HepG2 (cell line): ENCODE data around the gene FAT1.

Experiments
- GABPB1 ChIP-seq: IDR thresholded peaks from 2 replicates; pipeline ENCODE4 v1.6.1; 2016; ENCODE audit warnings: mild to moderate bottlenecking, missing genetic modification reagents, moderate library complexity, missing compliant biosample characterization
- NFE2 ChIP-seq: sonication (generic); formaldehyde crosslinking; IDR thresholded peaks from 2 replicates; pipeline ENCODE4 v1.4.0; 2020; ENCODE audit warnings: missing genetic modification reagents
- NR2C2 ChIP-seq: sonication (generic); formaldehyde crosslinking; IDR thresholded peaks from 2 replicates; pipeline ENCODE4 v1.4.0; 2020; ENCODE audit warnings: missing genetic modification reagents, mild to moderate bottlenecking, moderate library complexity, borderline replicate concordance
- NR2F2 ChIP-seq: IDR thresholded peaks from 2 replicates; pipeline ENCODE4 v1.6.1; 2012; ENCODE audit warnings: low read depth, inconsistent platforms, borderline replicate concordance
- POLR2AphosphoS5 ChIP-seq: IDR thresholded peaks from 2 replicates; pipeline ENCODE4 v1.6.1; 2012; ENCODE audit warnings: low read depth, low read length
- SMARCC2 ChIP-seq: fragments of 450-650 bp; IDR thresholded peaks from 2 replicates; pipeline ENCODE4 v1.6.1; 2017; ENCODE audit warnings: antibody characterized with exemption, mild to moderate bottlenecking
- TAF15 ChIP-seq: fragments of 200-400 bp; formaldehyde crosslinking; IDR thresholded peaks from one replicate; pipeline ENCODE4 v1.6.1; 2018; ENCODE audit warnings: mild to moderate bottlenecking, low read depth, low read length; ENCODE audit not compliant: poor library complexity, severe bottlenecking
- ZNF816 ChIP-seq: sonication (generic); formaldehyde crosslinking; IDR thresholded peaks from 2 replicates; pipeline ENCODE4 v1.8.0; 2022; ENCODE audit warnings: missing genetic modification reagents, mild to moderate bottlenecking, borderline replicate concordance
- TF ChIP-seq, protein P1 (sequence below): sonication (generic); formaldehyde crosslinking; IDR thresholded peaks from 2 replicates; pipeline ENCODE4 v1.4.0; 2020; ENCODE audit warnings: missing genetic modification reagents

DNA sequence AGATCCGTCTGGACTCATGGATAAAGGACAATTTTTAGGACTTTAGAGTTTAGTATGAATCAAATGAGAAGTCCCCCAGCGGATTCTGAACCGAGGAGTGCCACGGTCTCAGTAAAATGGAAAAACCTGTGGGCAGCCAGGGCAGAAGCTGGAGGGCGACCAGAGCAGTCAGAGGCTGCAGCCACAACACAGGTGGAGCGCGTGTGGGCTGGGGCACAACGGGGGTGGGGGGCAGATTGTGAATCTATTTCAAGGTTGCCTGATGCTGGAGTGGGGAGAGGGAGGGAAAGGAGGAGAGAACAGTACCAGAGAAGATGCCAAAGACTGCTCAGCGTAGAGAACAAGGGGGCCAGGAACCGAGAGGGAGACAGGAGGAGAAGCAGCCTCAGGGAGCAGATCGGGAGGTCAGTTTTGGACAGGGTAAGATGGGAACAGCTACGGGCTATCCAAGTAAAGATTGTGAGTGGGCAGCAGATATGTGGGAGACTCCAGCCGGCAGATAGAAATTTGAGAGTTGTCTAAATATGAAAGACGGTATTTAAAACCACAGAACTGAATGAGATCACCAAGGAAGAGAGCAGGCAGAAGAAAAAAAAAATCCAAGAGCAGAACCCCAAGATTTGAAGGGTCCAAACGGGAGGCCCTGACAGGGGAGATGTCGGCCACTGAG lies 9.5 kb downstream of the FAT1 start:
- TF ChIP-seq POLR2AphosphoS5 = no peak
- TF ChIP-seq TAF15 = no peak
- TF ChIP-seq NFE2 (CRISPR knock-in tag) = no peak
- no peak for TF ChIP-seq NR2C2 (CRISPR knock-in tag)
- no peak for TF ChIP-seq ZNF816 (CRISPR knock-in tag)
- TF ChIP-seq NR2F2 = no peak
- TF ChIP-seq, protein P1, sequence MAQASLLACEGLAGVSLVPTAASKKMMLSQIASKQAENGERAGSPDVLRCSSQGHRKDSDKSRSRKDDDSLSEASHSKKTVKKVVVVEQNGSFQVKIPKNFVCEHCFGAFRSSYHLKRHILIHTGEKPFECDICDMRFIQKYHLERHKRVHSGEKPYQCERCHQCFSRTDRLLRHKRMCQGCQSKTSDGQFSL (CRISPR knock-in tag) = no peak
- TF ChIP-seq GABPB1 (CRISPR knock-in tag) = no peak
- no peak for TF ChIP-seq SMARCC2
